HG02610 (cell line): ENCODE results near the gene OR56A1.

Experiments used
- ATAC-seq: cut with Tn5 transposase; IDR thresholded peaks from one replicate; pipeline ENCODE4 v1.9.1; 2021; ENCODE audit warnings: mild to moderate bottlenecking, moderate library complexity; ENCODE audit not compliant: unreplicated experiment

The OR56A1 gene

GRCh38 chr11:5992150-5992549, 38.4 kb downstream of the OR56A1 start:
- no peak for ATAC-seq

- ATAC-seq: no peak
These were observed 41.4 kb downstream of the OR56A1 start for GRCh38 chr11:5989203-5989602.

- ATAC-seq: no peak
These were observed 43.7 kb downstream of the OR56A1 start, which contains the start of gene OR52L1 for GRCh38 chr11:5986885-5987284. TSS of gene OR52L1 (minus strand) at chr11:5986985. CDS start at chr11:5986930, 55 bp downstream.

GRCh38 chr11:5983443-5983842, 47.1 kb downstream of the OR56A1 start:
- no peak for ATAC-seq

- ATAC-seq: no peak
These were observed 57.0 kb downstream of the OR56A1 start for GRCh38 chr11:5973530-5973929.
